Upper lobe of left lung (tissue), 4 donors: Measurements from ENCODE around the gene ITGA1.

ENCODE experiments used
- EP300 ChIP-seq, 4 donors: sonication (generic); formaldehyde crosslinking; IDR thresholded peaks; one replicate each; pipeline ENCODE4 v1.5.1; 2017; ENCODE audit warnings: antibody characterized with exemption in 4 of 4, control low read depth in 2 of 4
- TF ChIP-seq, protein P1 (sequence below), 6 experiments: fragments of 450-650 bp in 4 of 6; fragments of 200-600 bp in 2 of 6; sonication (generic) in 2 of 6; IDR thresholded peaks; one replicate each; pipeline ENCODE4 v1.5.1; 2016 to 2019; ENCODE audit warnings: antibody characterized with exemption in 6 of 6

DNA sequence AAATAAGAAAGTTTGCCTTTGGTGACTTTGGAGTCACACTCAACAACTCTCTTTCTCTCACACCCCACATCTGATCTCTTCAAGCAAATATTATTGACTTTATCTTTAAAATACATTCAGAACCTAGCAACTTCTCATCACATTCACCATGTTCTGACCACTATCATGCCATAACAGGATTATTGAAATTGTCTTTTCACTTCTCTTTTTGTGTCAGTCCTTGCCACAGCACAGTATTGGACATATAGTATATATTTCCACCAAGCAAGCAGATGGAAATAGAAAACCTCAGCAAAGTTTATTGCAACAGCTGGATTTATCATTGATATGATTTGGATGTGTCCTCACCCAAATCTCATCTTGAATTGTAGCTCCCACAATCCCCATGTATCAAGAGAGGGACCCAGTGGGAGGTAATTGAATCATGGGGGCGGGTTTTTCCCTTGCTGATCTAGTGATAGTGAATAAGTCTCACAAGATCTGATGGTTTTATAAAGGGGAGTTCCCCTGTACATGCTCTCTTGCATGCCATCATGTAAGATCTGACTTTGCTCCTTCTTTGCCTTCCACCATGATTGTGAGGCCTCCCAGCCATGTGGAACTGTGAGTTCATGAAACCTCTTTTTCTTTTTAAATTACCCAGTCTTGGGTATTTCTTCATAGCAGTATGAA is 26.9 kb upstream of the ITGA1 start:
- TF ChIP-seq, protein P1, sequence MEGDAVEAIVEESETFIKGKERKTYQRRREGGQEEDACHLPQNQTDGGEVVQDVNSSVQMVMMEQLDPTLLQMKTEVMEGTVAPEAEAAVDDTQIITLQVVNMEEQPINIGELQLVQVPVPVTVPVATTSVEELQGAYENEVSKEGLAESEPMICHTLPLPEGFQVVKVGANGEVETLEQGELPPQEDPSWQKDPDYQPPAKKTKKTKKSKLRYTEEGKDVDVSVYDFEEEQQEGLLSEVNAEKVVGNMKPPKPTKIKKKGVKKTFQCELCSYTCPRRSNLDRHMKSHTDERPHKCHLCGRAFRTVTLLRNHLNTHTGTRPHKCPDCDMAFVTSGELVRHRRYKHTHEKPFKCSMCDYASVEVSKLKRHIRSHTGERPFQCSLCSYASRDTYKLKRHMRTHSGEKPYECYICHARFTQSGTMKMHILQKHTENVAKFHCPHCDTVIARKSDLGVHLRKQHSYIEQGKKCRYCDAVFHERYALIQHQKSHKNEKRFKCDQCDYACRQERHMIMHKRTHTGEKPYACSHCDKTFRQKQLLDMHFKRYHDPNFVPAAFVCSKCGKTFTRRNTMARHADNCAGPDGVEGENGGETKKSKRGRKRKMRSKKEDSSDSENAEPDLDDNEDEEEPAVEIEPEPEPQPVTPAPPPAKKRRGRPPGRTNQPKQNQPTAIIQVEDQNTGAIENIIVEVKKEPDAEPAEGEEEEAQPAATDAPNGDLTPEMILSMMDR (IDR thresholded peaks at IDR 0.05) = no peak
- TF ChIP-seq EP300 (IDR thresholded peaks at IDR 0.05) = no peak
